Measurements from ENCODE around the gene FAM13B.

The FAM13B gene

GRCh38 chr5:138032572-138033385, at the start of gene FAM13B:
Gene FAM13B, minus strand, starts transcription at chr5:138033079. Its CDS starts 13,968 bp downstream, at chr5:138019111.
- TF ChIP-seq CTCF (IDR thresholded peaks at IDR 0.05): no peak

GRCh38 chr5:138082033-138082432, 49.2 kb upstream of the FAM13B start:
- no peak for TF ChIP-seq CTCF (IDR thresholded peaks at IDR 0.05)

GRCh38 chr5:138078006-138078643, 45.2 kb upstream of the FAM13B start:
- TF ChIP-seq CTCF (IDR thresholded peaks at IDR 0.05): no peak

- TF ChIP-seq CTCF (IDR thresholded peaks at IDR 0.05): peak; percentile 83
Measured at GRCh38 chr5:138077064-138077696, 44.3 kb upstream of the FAM13B start.

GRCh38 chr5:138068742-138069600, 36.1 kb upstream of the FAM13B start:
- TF ChIP-seq CTCF (IDR thresholded peaks at IDR 0.05): peak; percentile 83

- TF ChIP-seq CTCF (IDR thresholded peaks at IDR 0.05): no peak
Measured at GRCh38 chr5:138067945-138068344, 35.1 kb upstream of the FAM13B start.

GRCh38 chr5:138065102-138065501, 32.2 kb upstream of the FAM13B start:
- TF ChIP-seq CTCF (IDR thresholded peaks at IDR 0.05): peak; percentile 29; the same call in 1 of the 2 replicates

Data from LNCAP (cell line).